Measurements from ENCODE around the gene TVP23C. TPM values are rescaled to one million over a fixed set of nuclear protein-coding genes. Genes with fewer than 3 reads are reported as not detected.

The TVP23C gene
- total and polyA plus RNA-seq, 2 of the 8 experiments (the other 6 are each of a cell fraction or from before 2014, with no cell fraction given), result 2.9 to 9.6 TPM

DNA sequence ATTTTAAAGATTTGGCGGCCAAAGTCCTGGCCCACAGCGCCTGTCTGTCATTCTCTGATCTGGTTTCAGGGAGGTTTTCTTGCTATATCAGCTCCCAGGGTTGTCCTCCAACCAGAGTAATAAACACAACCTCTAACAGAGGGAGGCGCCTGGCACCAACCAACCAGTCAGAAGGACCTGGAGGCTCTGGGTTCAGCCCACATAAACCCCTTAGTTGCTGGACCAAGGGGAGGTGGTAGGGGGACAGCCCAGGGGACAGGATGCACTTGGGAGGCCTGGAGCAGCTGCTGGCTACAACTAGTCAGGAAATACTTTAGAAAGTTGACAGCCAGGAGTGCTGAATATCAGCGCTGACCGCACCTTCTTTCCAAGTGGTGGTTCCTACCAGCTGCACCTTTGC, 54.2 kb downstream of the TVP23C start:
- H2BK5ac ChIP-seq (ENCODE audit: low read depth, low read length), result no peak overlapping the region
- H3K23me2 ChIP-seq (ENCODE audit: low read depth, low read length), result no peaks in the 10 kb centered on the region
- TF ChIP-seq BCL11A (IDR thresholded peaks at IDR 0.05; ENCODE audit: low read depth in 2 of 2, low read length in 2 of 2), result no peak
- no peak for TF ChIP-seq RBBP5 (IDR thresholded peaks at IDR 0.05; ENCODE audit: borderline replicate concordance, low read depth, low read length)
- no peak overlapping the region for H3K9ac ChIP-seq (replicated peaks in 1 of 4; ENCODE audit: extremely low read depth in 1 of 4, low read depth in 3 of 4, low read length in 3 of 4)
- no peak overlapping the region for H3K27ac ChIP-seq (ENCODE audit: low read depth, low read length)
- no peak overlapping the region for H2AK5ac ChIP-seq (ENCODE audit: low read depth, low read length)
- H3K56ac ChIP-seq (replicated peaks; ENCODE audit: insufficient read length, low read depth, low read length), result no peak overlapping the region
- H3K9me3 ChIP-seq (ENCODE audit: insufficient read depth in 2 of 2, low read depth in 1 of 2, low read length in 1 of 2), result no peaks in the 10 kb centered on the region
- no peak overlapping the region for H3K14ac ChIP-seq (ENCODE audit: insufficient read length)
- no peak overlapping the region for H4K5ac ChIP-seq (ENCODE audit: insufficient read length, low read depth, low read length)
- no peak overlapping the region for H3K18ac ChIP-seq (ENCODE audit: extremely low read depth, low read length)
- no peak overlapping the region for H2AFZ ChIP-seq (ENCODE audit: low read length)
- 92% methylated on average over 5 of the region's 5 CpGs; no CpG with 5 or more reads in 1 of the 2 experiments for WGBS, 2 experiments (ENCODE audit: extremely low coverage in 1 of 2, insufficient coverage in 1 of 2, insufficient read length in 1 of 2, insufficient replicate concordance in 2 of 2, low coverage in 1 of 2, low lambda C conversion rate in 2 of 2, missing lambda C conversion rate in 1 of 2)
- no peak overlapping the region for H3K4me3 ChIP-seq (ENCODE audit: extremely low read depth in 1 of 4, insufficient read depth in 2 of 4, low read depth in 3 of 4, low read length in 4 of 4)
- no peaks in the 10 kb centered on the region for H3K79me2 ChIP-seq (ENCODE audit: control insufficient read depth in 1 of 2, insufficient read depth in 2 of 2, low read length in 2 of 2)
- H2BK12ac ChIP-seq (ENCODE audit: low read depth, low read length), result no peak overlapping the region
- POLR2A ChIA-PET (ENCODE audit: partially characterized antibody), result no interaction called here
- peaks cover 2% of the 10 kb centered on the region; the same call in 1 of the 2 replicates for H3K79me1 ChIP-seq (ENCODE audit: low read depth, low read length)
- no peak overlapping the region for H3K4me2 ChIP-seq (ENCODE audit: insufficient read depth in 1 of 2, low read depth in 2 of 2, low read length in 2 of 2)
- H3K36me3 ChIP-seq (ENCODE audit: control insufficient read depth in 2 of 4, insufficient read depth in 4 of 4, low read length in 3 of 4), result peaks cover 0 to 7% (median 1%) of the 10 kb centered on the region in 4 experiments; a peak in 2 of 8 replicates
- no peaks in the 10 kb centered on the region for H4K20me1 ChIP-seq (replicated peaks in 1 of 2; ENCODE audit: control insufficient read depth in 1 of 2, insufficient read depth in 2 of 2, low read length in 2 of 2)
- no peak overlapping the region for H2BK20ac ChIP-seq (ENCODE audit: low read length)
- no peak overlapping the region for H4K91ac ChIP-seq (replicated peaks; ENCODE audit: insufficient read length, low read length)
- no peak overlapping the region for H2BK120ac ChIP-seq (replicated peaks; ENCODE audit: low read depth, low read length)
- H3K4me1 ChIP-seq (replicated peaks in 1 of 4; ENCODE audit: control insufficient read depth in 3 of 4, insufficient read depth in 4 of 4, low read length in 3 of 4), result no peaks in the 10 kb centered on the region
- no peak overlapping the region for H2BK15ac ChIP-seq (ENCODE audit: low read length)
- no peaks in the 10 kb centered on the region for H3K27me3 ChIP-seq (replicated peaks in 1 of 4; ENCODE audit: control insufficient read depth in 3 of 4, extremely low read depth in 1 of 4, insufficient read depth in 3 of 4, low read length in 3 of 4)
- no peak overlapping the region for H4K8ac ChIP-seq (ENCODE audit: extremely low read depth, insufficient read depth, low read length)
- DNase-seq (ENCODE audit: low read depth in 1 of 2, low spot score in 2 of 2) (no peak), FAIRE-seq (no peak)
- no peak overlapping the region for H3K23ac ChIP-seq (ENCODE audit: insufficient read length)
- CTCF ChIA-PET (ENCODE audit: partially characterized antibody), result interaction anchor here (1.1 to 2.0 kb wide), 4 partner anchors 10 to 251 kb away, joined by 3 to 4 read pairs (median 3); no protein-coding TSS in a partner anchor
- H3K4ac ChIP-seq (replicated peaks; ENCODE audit: insufficient read length, low read depth, low read length), result no peak overlapping the region
